ENCODE results near the gene NTPCR.
"Not testable (repeated sequence)": the region's sequence is repeated elsewhere in the genome, so short reads cannot be mapped to it uniquely, and the experiment has no call there.

Gene NTPCR

GRCh38 chr1:232984577-232985425 is 34.4 kb downstream of the NTPCR start:
- no peak for DNase-seq (ENCODE audit: low read depth, low spot score)

- no peak for DNase-seq (ENCODE audit: low read depth, low spot score)
These were observed 35.6 kb downstream of the NTPCR start for GRCh38 chr1:232985882-232986526.

- DNase-seq (ENCODE audit: low read depth, low spot score) = no peak
These were observed 36.1 kb downstream of the NTPCR start for GRCh38 chr1:232986527-232986922.

DNA sequence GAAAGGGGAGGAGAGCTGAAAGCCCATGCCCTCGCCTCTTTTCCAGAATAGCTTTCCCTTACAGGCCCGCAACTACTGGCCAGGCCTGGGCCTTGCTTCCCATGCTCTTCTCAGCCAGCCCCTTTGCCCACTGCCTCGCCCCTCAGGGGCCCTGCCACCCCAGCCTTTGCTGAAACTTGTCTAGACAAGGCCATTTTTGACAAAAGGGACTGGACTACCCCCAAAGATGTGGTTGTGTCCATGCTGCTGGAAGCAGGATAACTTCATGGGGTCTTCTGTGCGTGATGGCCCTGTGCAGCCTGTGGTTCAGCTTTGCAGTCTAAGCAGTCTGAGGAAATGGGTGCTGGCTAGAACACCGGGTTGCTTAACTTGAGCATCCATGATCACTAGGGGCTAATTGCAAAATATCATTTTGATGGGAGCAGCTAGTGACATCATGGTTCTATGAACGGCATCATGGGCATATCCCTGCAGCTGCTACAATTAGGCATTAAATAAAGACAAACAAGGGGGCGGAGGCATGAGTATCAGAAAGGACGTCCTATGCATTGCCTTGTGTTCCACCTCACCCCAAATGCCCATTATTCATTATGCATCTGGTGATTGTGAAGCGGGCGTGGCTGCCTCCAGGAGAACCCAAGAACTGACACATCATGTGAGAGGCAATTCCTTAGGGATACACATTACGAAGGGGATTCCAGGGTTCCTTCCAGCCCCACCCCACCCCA is 36.8 kb downstream of the NTPCR start:
- no peak for DNase-seq (ENCODE audit: low read depth, low spot score)

- no peak for DNase-seq (ENCODE audit: low read depth, low spot score)
These were observed 37.3 kb downstream of the NTPCR start for GRCh38 chr1:232987774-232988140.

- no peak for DNase-seq (ENCODE audit: low read depth, low spot score)
These were observed 38.2 kb downstream of the NTPCR start for GRCh38 chr1:232988572-232989040.

- no peak for DNase-seq (ENCODE audit: low read depth, low spot score)
These were observed 40.0 kb downstream of the NTPCR start for GRCh38 chr1:232990176-232991128.

DNA sequence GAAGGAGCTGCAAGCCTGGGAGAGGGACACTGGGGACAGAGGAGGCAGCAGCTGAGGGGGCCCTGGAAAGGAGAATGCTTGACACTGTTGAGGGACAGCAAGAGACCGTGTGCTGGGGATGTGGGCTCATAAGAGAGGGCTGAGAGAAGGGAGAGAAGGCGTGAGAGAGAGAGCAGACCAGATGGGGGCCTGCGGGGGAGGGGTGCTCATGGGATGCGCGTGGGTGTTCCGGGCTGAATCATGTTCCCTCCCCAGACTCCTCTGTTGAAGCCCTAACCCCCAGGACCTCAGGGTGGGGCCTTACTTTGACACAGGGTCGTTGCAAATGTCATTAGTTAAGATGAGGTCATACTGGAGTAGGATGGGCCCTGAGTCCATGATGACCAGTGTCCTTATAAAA is 40.8 kb downstream of the NTPCR start:
- DNase-seq (ENCODE audit: low read depth, low spot score) = no peak

DNA sequence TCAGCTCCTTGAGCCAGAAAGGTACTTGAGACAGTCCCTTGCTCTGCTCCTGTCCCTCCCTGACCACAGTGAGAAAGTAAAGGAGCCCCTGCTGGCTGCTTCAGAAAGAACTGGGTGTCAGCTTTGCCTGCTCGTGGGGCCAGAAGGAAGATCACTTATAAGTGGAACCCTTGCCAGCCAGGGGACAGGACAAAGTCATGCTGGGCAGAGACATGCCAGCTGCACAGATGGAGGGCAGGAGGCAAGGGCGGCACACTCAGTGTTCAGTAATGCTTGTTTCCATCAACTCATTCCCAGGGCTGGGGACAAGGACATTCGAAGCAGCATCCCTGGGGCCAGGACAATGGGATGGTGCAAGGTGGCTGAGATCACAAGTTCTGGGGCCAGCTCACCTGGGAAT is 41.8 kb downstream of the NTPCR start:
- DNase-seq (ENCODE audit: low read depth, low spot score) = no peak

- DNase-seq (ENCODE audit: low read depth, low spot score) = no peak
These were observed 43.1 kb downstream of the NTPCR start for GRCh38 chr1:232993555-232993954.

DNA sequence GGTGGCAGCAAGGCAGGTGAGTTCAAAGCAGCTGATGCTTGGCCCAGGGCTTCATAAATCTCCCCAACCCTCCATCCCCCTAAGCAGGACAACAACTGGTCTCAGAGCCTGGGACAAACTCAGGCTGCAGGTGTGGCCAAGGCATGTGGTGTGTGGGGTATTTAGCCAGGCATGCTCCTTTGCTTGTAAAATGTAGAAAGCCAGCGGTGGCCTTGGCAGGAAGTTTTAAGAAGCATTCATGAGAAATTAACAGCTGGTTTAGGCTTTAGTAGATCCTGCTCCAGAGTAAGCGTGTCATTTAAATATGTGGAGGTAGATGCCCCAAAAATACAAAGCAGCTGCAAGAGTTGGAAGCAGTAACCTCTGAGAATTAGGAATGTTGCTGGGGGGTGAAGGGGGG is 44.8 kb downstream of the NTPCR start:
- DNase-seq (ENCODE audit: low read depth, low spot score) = no peak

GRCh38 chr1:232996143-232996542 is 45.7 kb downstream of the NTPCR start:
- no peak for DNase-seq (ENCODE audit: low read depth, low spot score)

DNA sequence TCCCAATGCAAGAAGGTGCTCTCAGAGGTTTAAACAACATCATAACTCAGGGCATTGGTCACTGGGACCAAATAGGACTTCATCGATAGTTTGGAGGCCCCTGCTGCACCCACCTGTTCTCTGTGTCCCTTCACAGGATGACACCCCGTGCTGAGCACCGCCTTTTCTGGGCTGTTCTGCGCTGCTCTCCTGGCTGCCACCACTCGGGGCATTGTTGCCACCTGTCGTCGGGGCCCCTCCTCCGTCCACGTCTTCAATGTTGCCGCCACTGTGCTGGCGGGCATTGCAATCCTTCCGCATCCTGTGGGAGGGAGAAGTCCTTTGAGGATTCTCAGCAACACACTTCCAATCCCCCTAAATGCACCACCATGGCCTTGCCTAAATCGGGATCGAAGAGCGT is 47.7 kb downstream of the NTPCR start:
- DNase-seq (ENCODE audit: low read depth, low spot score) = no peak

GRCh38 chr1:232998646-232999045 is 48.2 kb downstream of the NTPCR start:
- no peak for DNase-seq (ENCODE audit: low read depth, low spot score)

GRCh38 chr1:232999956-233000625 is 49.7 kb downstream of the NTPCR start:
- DNase-seq (ENCODE audit: low read depth, low spot score) = no peak

- not testable (repeated sequence) for DNase-seq (ENCODE audit: low read depth, low spot score)
These were observed 53.2 kb downstream of the NTPCR start for GRCh38 chr1:233003638-233004037.

DNA sequence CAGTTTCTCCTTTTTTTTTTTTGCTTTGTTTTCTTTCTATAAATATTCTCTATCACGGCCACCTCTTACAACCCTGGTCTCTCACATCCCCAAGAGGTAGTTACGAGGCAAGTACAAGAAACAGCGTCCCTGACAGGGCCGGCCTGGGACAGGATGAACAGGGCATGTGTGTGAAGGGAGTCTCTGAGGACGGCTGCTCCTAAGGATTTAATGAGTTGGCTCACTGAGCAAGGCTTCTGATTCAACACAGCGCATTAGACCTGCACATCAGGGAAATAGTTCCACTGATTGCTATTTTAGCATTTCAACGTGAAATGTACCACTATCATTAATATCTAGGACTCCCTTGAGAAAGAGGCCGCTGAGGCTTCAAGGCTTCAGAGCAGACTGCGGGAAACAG is 54.0 kb downstream of the NTPCR start:
- no peak for DNase-seq (ENCODE audit: low read depth, low spot score)

- no peak for DNase-seq (ENCODE audit: low read depth, low spot score)
These were observed 54.7 kb downstream of the NTPCR start for GRCh38 chr1:233005156-233005555.

DNA sequence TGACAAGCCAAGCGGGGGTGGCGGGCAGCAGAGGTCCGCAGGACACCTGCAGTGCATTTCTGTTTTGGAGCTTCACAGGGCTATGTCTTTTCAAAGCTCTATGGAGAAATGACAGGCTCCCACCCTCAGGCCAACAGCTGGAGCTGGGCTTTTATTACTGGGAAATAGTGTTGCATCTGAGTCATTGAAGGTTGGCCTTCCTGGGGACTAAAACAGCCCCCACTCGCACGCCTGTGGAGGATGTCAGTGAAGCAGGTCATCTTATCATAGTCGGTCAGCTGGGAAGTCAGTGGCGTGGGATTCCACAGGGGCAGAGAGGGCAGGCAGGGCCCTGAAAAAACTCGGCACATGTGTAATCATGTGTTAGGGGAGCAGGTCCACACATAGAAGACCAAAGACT is 55.3 kb downstream of the NTPCR start:
- no peak for DNase-seq (ENCODE audit: low read depth, low spot score)

GRCh38 chr1:233006108-233006507 is 55.7 kb downstream of the NTPCR start:
- DNase-seq (ENCODE audit: low read depth, low spot score) = no peak

GRCh38 chr1:233006541-233006973 is 56.1 kb downstream of the NTPCR start:
- DNase-seq (ENCODE audit: low read depth, low spot score) = no peak
